Measurements from ENCODE around the gene ZFAND2A.

GRCh38 chr7:1154172-1154739, 5.7 kb downstream of the ZFAND2A start:
- no peak for TF ChIP-seq POLR2A (IDR thresholded peaks at IDR 0.05)
- TF ChIP-seq CTCF (IDR thresholded peaks at IDR 0.05), result no peak

Data from heart left ventricle (tissue), 13 donors.